OCI-LY1 (cell line): Measurements from ENCODE around the gene MAN1A1.

Source experiments
- H2AFZ ChIP-seq: fragments of 200-600 bp; sonication (generic), shearing (Covaris generic); 2 replicates; pipeline ENCODE4 v1.6.0; 2014; ENCODE audit warnings: antibody characterized with exemption, mild to moderate bottlenecking, low read length
- H3F3A ChIP-seq: fragments of 200-600 bp; sonication (generic), shearing (Covaris generic); 2 replicates; pipeline ENCODE4 v1.6.0; 2014; ENCODE audit warnings: mild to moderate bottlenecking, antibody characterized with exemption, low read length, moderate library complexity; ENCODE audit not compliant: insufficient read depth
- H3K27ac ChIP-seq: fragments of 200-600 bp; sonication (generic); 2 replicates; pipeline ENCODE4 v1.5.1; 2014; ENCODE audit warnings: low read length, mixed run types, mild to moderate bottlenecking, low read depth; ENCODE audit not compliant: poor library complexity, severe bottlenecking
- H3K27me3 ChIP-seq: fragments of 200-600 bp; sonication (generic); 2 replicates; pipeline ENCODE4 v1.6.0; 2014; ENCODE audit warnings: antibody characterized with exemption, mild to moderate bottlenecking, low read length, moderate library complexity; ENCODE audit not compliant: insufficient read depth
- H3K36me3 ChIP-seq: fragments of 200-600 bp; sonication (generic); 2 replicates; pipeline ENCODE4 v1.6.1; 2014; ENCODE audit warnings: mild to moderate bottlenecking, antibody characterized with exemption, low read length, moderate library complexity, mixed read lengths; ENCODE audit not compliant: insufficient read depth
- H3K4me1 ChIP-seq: fragments of 200-600 bp; sonication (generic); 2 replicates; pipeline ENCODE4 v1.5.1; 2014; ENCODE audit warnings: mild to moderate bottlenecking, low read length, moderate library complexity; ENCODE audit not compliant: insufficient read depth, severe bottlenecking
- H3K4me2 ChIP-seq: fragments of 200-600 bp; sonication (generic), shearing (Covaris generic); 2 replicates; pipeline ENCODE4 v1.6.1; 2014; ENCODE audit warnings: low read length
- H3K4me3 ChIP-seq: fragments of 200-600 bp; sonication (generic); 2 replicates; pipeline ENCODE4 v1.5.1; 2014; ENCODE audit warnings: low read length, low read depth, mild to moderate bottlenecking, mixed read lengths; ENCODE audit not compliant: poor library complexity, severe bottlenecking
- H3K79me2 ChIP-seq: fragments of 200-600 bp; shearing (Covaris generic); 2 replicates; pipeline ENCODE4 v1.6.1; 2016; ENCODE audit warnings: mixed run types, low read length, mixed read lengths; ENCODE audit not compliant: insufficient read depth
- H3K9ac ChIP-seq: fragments of 200-600 bp; sonication (generic), shearing (Covaris generic); 2 replicates; pipeline ENCODE4 v1.6.1; 2014; ENCODE audit warnings: mild to moderate bottlenecking, low read length, mixed read lengths
- H3K9me2 ChIP-seq: fragments of 200-600 bp; sonication (generic), shearing (Covaris generic); 2 replicates; pipeline ENCODE4 v1.6.1; 2014; ENCODE audit warnings: low read depth, mild to moderate bottlenecking, low read length, mixed read lengths
- H3K9me3 ChIP-seq: fragments of 200-600 bp; shearing (Covaris generic); 2 replicates; pipeline ENCODE4 v1.6.1; 2014; ENCODE audit warnings: low read length, mixed read lengths
- H4K20me1 ChIP-seq: fragments of 200-600 bp; sonication (generic), shearing (Covaris generic); 2 replicates; pipeline ENCODE4 v1.6.0; 2016; ENCODE audit warnings: mild to moderate bottlenecking, low read length; ENCODE audit not compliant: insufficient read depth
- CTCF ChIP-seq: fragments of 200-600 bp; sonication (generic), shearing (Covaris generic); IDR thresholded peaks from 2 replicates; pipeline ENCODE4 v1.5.1; 2017; ENCODE audit warnings: mild to moderate bottlenecking, antibody characterized with exemption, low read length, moderate library complexity, mixed read lengths
- EZH2 ChIP-seq: fragments of 200-600 bp; sonication (generic), shearing (Covaris generic); IDR thresholded peaks from 2 replicates; pipeline ENCODE4 v1.8.0; 2017; ENCODE audit warnings: borderline replicate concordance, mixed run types, mild to moderate bottlenecking, antibody characterized with exemption, low read length, moderate library complexity, mixed read lengths

MAN1A1 gene

DNA sequence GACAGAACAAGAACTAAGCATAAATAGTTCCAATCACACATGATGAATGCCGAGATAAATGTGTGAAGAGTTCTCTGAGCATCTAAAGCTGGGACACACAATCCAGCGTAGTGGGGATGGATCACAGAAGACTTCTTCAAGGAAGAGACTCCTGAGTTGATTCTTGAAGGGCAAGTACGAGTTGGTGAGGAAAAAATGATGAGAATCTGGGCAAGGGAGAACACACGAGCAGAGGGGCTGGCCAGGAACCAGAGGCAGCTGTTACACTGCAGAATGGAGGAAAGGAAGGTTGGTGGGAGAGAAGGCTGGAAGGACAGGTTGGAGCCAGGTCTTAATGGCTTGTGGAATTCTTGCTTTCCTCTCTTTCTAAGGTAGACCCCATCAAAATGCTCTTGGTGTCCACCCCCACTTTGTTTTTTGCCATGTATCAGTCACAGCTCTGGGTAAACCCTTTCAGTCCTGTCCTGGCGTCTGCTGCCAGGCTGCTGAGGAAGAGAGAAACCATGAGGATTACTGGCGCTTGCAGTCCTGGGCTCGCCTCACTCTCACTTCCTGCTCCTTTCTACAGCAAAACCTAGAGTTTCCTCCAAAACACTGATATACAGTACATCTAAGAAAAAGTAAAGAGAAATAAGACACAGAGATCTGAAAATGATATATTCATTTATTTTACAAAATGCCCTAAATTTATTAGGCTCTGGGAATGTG is 143.5 kb downstream of the MAN1A1 start:
- H3K9me3 ChIP-seq, result no peaks in the 10 kb centered on the region
- H3K9ac ChIP-seq, result no peak overlapping the region
- H3K4me1 ChIP-seq, result no peaks in the 10 kb centered on the region
- no peaks in the 10 kb centered on the region for H3K79me2 ChIP-seq
- peaks cover 7% of the 10 kb centered on the region for H3K36me3 ChIP-seq
- no peaks in the 10 kb centered on the region for H4K20me1 ChIP-seq
- H3K4me2 ChIP-seq, result no peak overlapping the region
- H3K27ac ChIP-seq, result no peak overlapping the region
- H3K4me3 ChIP-seq, result no peak overlapping the region
- H2AFZ ChIP-seq, result no peak overlapping the region
- no peak for TF ChIP-seq EZH2
- no peak for TF ChIP-seq CTCF
- no peaks in the 10 kb centered on the region for H3F3A ChIP-seq
- no peaks in the 10 kb centered on the region for H3K27me3 ChIP-seq
- no peaks in the 10 kb centered on the region for H3K9me2 ChIP-seq

- Histone ChIP-seq H3K79me2 (no peaks in the 10 kb centered on the region), H4K20me1 (no peaks in the 10 kb centered on the region), H2AFZ (no peak overlapping the region), H3K9ac (no peak overlapping the region), H3K4me3 (no peak overlapping the region), H3F3A (no peaks in the 10 kb centered on the region), H3K9me3 (no peaks in the 10 kb centered on the region), H3K36me3 (peaks cover 14% of the 10 kb centered on the region), H3K9me2 (no peaks in the 10 kb centered on the region), H3K27ac (no peak overlapping the region), H3K4me1 (no peaks in the 10 kb centered on the region), H3K27me3 (no peaks in the 10 kb centered on the region), H3K4me2 (no peak overlapping the region)
- no peak for TF ChIP-seq CTCF
These were observed 144.8 kb downstream of the MAN1A1 start for GRCh38 chr6:119204719-119205118.

DNA sequence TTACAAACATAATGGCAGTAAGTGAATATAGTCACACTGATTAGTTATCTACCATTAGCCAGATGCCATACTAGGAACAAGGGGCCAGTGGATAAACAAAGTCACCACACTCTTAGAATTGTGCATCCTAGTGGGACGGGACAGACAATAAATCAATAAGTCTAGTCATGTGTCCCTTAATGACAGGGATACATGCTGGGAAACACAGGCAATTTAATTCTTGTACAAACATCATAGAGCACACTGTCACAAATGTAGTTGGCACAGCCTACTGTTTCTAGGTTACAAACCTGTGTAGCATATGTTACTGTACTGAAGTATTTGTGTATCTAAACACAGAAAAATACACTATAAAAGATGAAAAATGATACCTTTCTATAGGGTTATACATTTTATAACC is 148.1 kb downstream of the MAN1A1 start:
- no peaks in the 10 kb centered on the region for H3K4me1 ChIP-seq
- no peak overlapping the region for H3K9ac ChIP-seq
- no peaks in the 10 kb centered on the region for H3K9me3 ChIP-seq
- peaks cover 14% of the 10 kb centered on the region for H3K36me3 ChIP-seq
- no peaks in the 10 kb centered on the region for H3K79me2 ChIP-seq
- no peak overlapping the region for H3K27ac ChIP-seq
- H3K4me2 ChIP-seq, result no peak overlapping the region
- no peaks in the 10 kb centered on the region for H3K27me3 ChIP-seq
- no peaks in the 10 kb centered on the region for H3F3A ChIP-seq
- H2AFZ ChIP-seq, result no peak overlapping the region
- no peaks in the 10 kb centered on the region for H3K9me2 ChIP-seq
- H3K4me3 ChIP-seq, result no peak overlapping the region
- no peaks in the 10 kb centered on the region for H4K20me1 ChIP-seq
- TF ChIP-seq EZH2 (no peak), CTCF (no peak)
